ENCODE data around the gene BLID. TPM values are rescaled to one million over a fixed set of nuclear protein-coding genes. Genes with fewer than 3 reads are reported as not detected.

BLID gene
- total and polyA plus RNA-seq, 10 of the 15 experiments (the other 5 are each of a cell fraction or from before 2014, with no cell fraction given) = not detected

GRCh38 chr11:122131126-122131525 is 15.1 kb upstream of the BLID start (continued):
- no peak for TF ChIP-seq ZNF687 (IDR thresholded peaks at IDR 0.05)
- TF ChIP-seq PAX5 (IDR thresholded peaks at IDR 0.05; ENCODE audit: borderline replicate concordance, low read depth, low read length) = no peak
- no peak for TF ChIP-seq DPF2 (IDR thresholded peaks at IDR 0.05)
- no peak for TF ChIP-seq RB1 (IDR thresholded peaks at IDR 0.05; ENCODE audit: borderline replicate concordance)
- TF ChIP-seq SREBF2 (IDR thresholded peaks at IDR 0.05; ENCODE audit: low read length) = no peak
- TF ChIP-seq USF2 (IDR thresholded peaks at IDR 0.05; ENCODE audit: borderline replicate concordance, low read depth, low read length) = no peak
- TF ChIP-seq RELB (IDR thresholded peaks at IDR 0.05; ENCODE audit: low read depth) = no peak
